H1 (cell line): ENCODE measurements around the gene PRPF40B. TPM values are rescaled to one million over a fixed set of nuclear protein-coding genes. Genes with fewer than 3 reads are reported as not detected.

Experiments used
- CTCF ChIA-PET: fragments of 300-600 bp; sonication (Branson Sonifier 250); formaldehyde crosslinking; loops from one replicate; lab custom pipeline; 2021; ENCODE audit not compliant: partially characterized antibody; lab: Charles Lee
- POLR2A ChIA-PET: fragments of 300-600 bp; sonication (Branson Sonifier 250); formaldehyde crosslinking; loops from one replicate; lab custom pipeline; 2021; ENCODE audit warnings: inconsistent platforms; ENCODE audit not compliant: partially characterized antibody; lab: Charles Lee
- DNase-seq, 2 experiments: peaks; one replicate each; pipeline versions ENCODE4 v3.0.0 to v3.0.0-alpha.2; 2010 to 2022; ENCODE audit warnings: low spot score in 2 of 2, low read depth in 1 of 2, mixed read lengths in 1 of 2
- FAIRE-seq: peaks from 2 replicates; lab custom pipeline; 2011; peaks lifted over from hg19 to GRCh38; lab: Jason Lieb, UNC
- H2AFZ ChIP-seq: 2 replicates; pipeline ENCODE4 v1.8.1; 2012; ENCODE audit warnings: low read length, inconsistent platforms
- H2AK5ac ChIP-seq: 2 replicates; pipeline ENCODE4 v1.6.1; 2013; ENCODE audit warnings: low read depth, low read length
- H2BK120ac ChIP-seq: replicated peaks from 2 replicates; pipeline ENCODE3; 2013; ENCODE audit warnings: low read depth, low read length, inconsistent platforms
- H2BK12ac ChIP-seq: 2 replicates; pipeline ENCODE4 v1.6.1; 2013; ENCODE audit warnings: low read depth, low read length
- H2BK15ac ChIP-seq: 2 replicates; pipeline ENCODE4 v1.6.1; 2013; ENCODE audit warnings: low read length
- H2BK20ac ChIP-seq: 2 replicates; pipeline ENCODE4 v1.6.1; 2013; ENCODE audit warnings: low read length
- H2BK5ac ChIP-seq: 2 replicates; pipeline ENCODE4 v1.6.1; 2013; ENCODE audit warnings: low read depth, low read length
- H3K14ac ChIP-seq: 2 replicates; pipeline ENCODE4 v1.6.1; 2013; ENCODE audit warnings: inconsistent platforms; ENCODE audit not compliant: insufficient read length
- H3K18ac ChIP-seq: 2 replicates; pipeline ENCODE4 v1.6.1; 2013; ENCODE audit warnings: low read length; ENCODE audit errors: extremely low read depth
- H3K23ac ChIP-seq: 2 replicates; pipeline ENCODE4 v1.6.1; 2013; ENCODE audit warnings: inconsistent platforms; ENCODE audit not compliant: insufficient read length
- H3K23me2 ChIP-seq: 2 replicates; pipeline ENCODE4 v1.6.1; 2013; ENCODE audit warnings: low read depth, low read length
- H3K27ac ChIP-seq: 2 replicates; pipeline ENCODE4 v1.6.1; 2011; ENCODE audit warnings: low read depth, low read length, inconsistent platforms
- H3K27me3 ChIP-seq, 4 experiments: replicated peaks in 1 of 4; 1 replicate in 1 of 4; 2 replicates in 3 of 4; pipeline versions ENCODE4 v1.6.1 to v1.8.1; 2011 to 2013; ENCODE audit warnings: low read length in 3 of 4, mild to moderate bottlenecking in 3 of 4, inconsistent platforms in 2 of 4, mixed read lengths in 2 of 4, moderate library complexity in 1 of 4; ENCODE audit not compliant: control insufficient read depth in 3 of 4, insufficient read depth in 3 of 4; ENCODE audit errors: extremely low read depth in 1 of 4
- H3K36me3 ChIP-seq, 4 experiments: 2 replicates each; pipeline versions ENCODE4 v1.6.1 to v1.8.1; 2011 to 2013; ENCODE audit warnings: mild to moderate bottlenecking in 4 of 4, low read length in 3 of 4, moderate library complexity in 2 of 4, control low read depth in 1 of 4, inconsistent platforms in 1 of 4; ENCODE audit not compliant: insufficient read depth in 4 of 4, control insufficient read depth in 2 of 4
- H3K4ac ChIP-seq: replicated peaks from 2 replicates; pipeline ENCODE3; 2013; ENCODE audit warnings: low read length, low read depth, mixed read lengths, inconsistent platforms; ENCODE audit not compliant: insufficient read length
- H3K4me1 ChIP-seq, 4 experiments: replicated peaks in 1 of 4; 1 replicate in 1 of 4; 2 replicates in 3 of 4; pipeline versions ENCODE4 v1.6.1 to v1.8.1; 2011 to 2013; ENCODE audit warnings: low read length in 3 of 4, inconsistent platforms in 2 of 4, mixed read lengths in 1 of 4; ENCODE audit not compliant: insufficient read depth in 4 of 4, control insufficient read depth in 3 of 4
- H3K4me2 ChIP-seq, 2 experiments: 2 replicates each; pipeline versions ENCODE4 v1.6.1 to v1.8.1; 2011 to 2013; ENCODE audit warnings: low read depth in 2 of 2, low read length in 2 of 2, control low read depth in 1 of 2, inconsistent platforms in 1 of 2, mild to moderate bottlenecking in 1 of 2; ENCODE audit not compliant: insufficient read depth in 1 of 2
- H3K4me3 ChIP-seq, 4 experiments: fragments of 200-600, 300-600 bp in 1 of 4; sonication (generic), shearing (Covaris generic), sonication (Bioruptor Twin) in 1 of 4; 2 replicates each; pipeline versions ENCODE4 v1.5.1 to v1.8.1; 2011 to 2016; ENCODE audit warnings: low read length in 4 of 4, low read depth in 3 of 4, control low read depth in 2 of 4, inconsistent platforms in 2 of 4, mild to moderate bottlenecking in 2 of 4, mixed read lengths in 1 of 4, moderate library complexity in 1 of 4; ENCODE audit not compliant: insufficient read depth in 2 of 4; ENCODE audit errors: extremely low read depth in 1 of 4
- H3K56ac ChIP-seq: replicated peaks from 2 replicates; pipeline ENCODE3; 2013; ENCODE audit warnings: low read depth, mild to moderate bottlenecking, mixed read lengths, low read length, inconsistent platforms; ENCODE audit not compliant: insufficient read length
- H3K79me1 ChIP-seq: 2 replicates; pipeline ENCODE4 v1.6.1; 2013; ENCODE audit warnings: low read depth, low read length, control low read depth
- H3K79me2 ChIP-seq, 2 experiments: 2 replicates each; pipeline versions ENCODE4 v1.6.1 to v1.8.1; 2012 to 2013; ENCODE audit warnings: low read length in 2 of 2, mild to moderate bottlenecking in 2 of 2, inconsistent platforms in 1 of 2; ENCODE audit not compliant: insufficient read depth in 2 of 2, control insufficient read depth in 1 of 2
- H3K9ac ChIP-seq, 4 experiments: replicated peaks in 1 of 4; 1 replicate in 1 of 4; 2 replicates in 3 of 4; pipeline versions ENCODE4 v1.6.1 to v1.8.1; 2011 to 2013; ENCODE audit warnings: low read depth in 3 of 4, low read length in 3 of 4, control low read depth in 2 of 4, mild to moderate bottlenecking in 2 of 4, moderate library complexity in 2 of 4, inconsistent platforms in 1 of 4; ENCODE audit errors: extremely low read depth in 1 of 4
- H3K9me3 ChIP-seq, 2 experiments: 2 replicates each; pipeline versions ENCODE4 v1.6.1 to v1.8.1; 2012 to 2013; ENCODE audit warnings: mild to moderate bottlenecking in 2 of 2, moderate library complexity in 2 of 2, control low read depth in 1 of 2, inconsistent platforms in 1 of 2, low read depth in 1 of 2, low read length in 1 of 2, mixed read lengths in 1 of 2; ENCODE audit not compliant: insufficient read depth in 2 of 2
- H4K20me1 ChIP-seq, 2 experiments: replicated peaks in 1 of 2; 2 replicates each; pipeline versions ENCODE3 to v1.8.1; 2011 to 2013; ENCODE audit warnings: inconsistent platforms in 2 of 2, low read length in 2 of 2, mild to moderate bottlenecking in 1 of 2; ENCODE audit not compliant: insufficient read depth in 2 of 2, control insufficient read depth in 1 of 2
- H4K5ac ChIP-seq: 2 replicates; pipeline ENCODE4 v1.6.1; 2013; ENCODE audit warnings: low read length, low read depth, mixed read lengths, inconsistent platforms; ENCODE audit not compliant: insufficient read length
- H4K8ac ChIP-seq: 2 replicates; pipeline ENCODE4 v1.8.0; 2013; ENCODE audit warnings: mild to moderate bottlenecking, moderate library complexity, low read length, inconsistent platforms; ENCODE audit not compliant: insufficient read depth; ENCODE audit errors: extremely low read depth
- H4K91ac ChIP-seq: replicated peaks from 2 replicates; pipeline ENCODE3; 2013; ENCODE audit warnings: low read length, mixed read lengths, inconsistent platforms; ENCODE audit not compliant: insufficient read length
- CTCF ChIP-seq, 3 experiments: IDR thresholded peaks; 1 replicate in 2 of 3; 2 replicates in 1 of 3; pipeline versions ENCODE4 v1.5.1 to v1.6.1; 2011; ENCODE audit warnings: low read length in 3 of 3, mild to moderate bottlenecking in 3 of 3, inconsistent platforms in 2 of 3, low read depth in 1 of 3, moderate library complexity in 1 of 3; ENCODE audit not compliant: insufficient read depth in 1 of 3; ENCODE audit errors: control extremely low read depth in 1 of 3
- RAD21 ChIP-seq, 2 experiments: IDR thresholded peaks in 1 of 2; conservative IDR thresholded peaks in 1 of 2; 2 replicates each; pipeline ENCODE4 v1.6.1; 2011; ENCODE audit warnings: low read depth in 2 of 2, low read length in 2 of 2, improper control_type of control experiment in 1 of 2, inconsistent platforms in 1 of 2, mild to moderate bottlenecking in 1 of 2, moderate library complexity in 1 of 2
- RBBP5 ChIP-seq: IDR thresholded peaks from 2 replicates; pipeline ENCODE4 v1.7.1; 2012; ENCODE audit warnings: low read depth, mild to moderate bottlenecking, inconsistent platforms, low read length, moderate library complexity, borderline replicate concordance
- WGBS, 2 experiments: shearing (Covaris generic) in 1 of 2; methylation state at CpG; one replicate each; pipeline versions ENCODE4 v1.1.6 to v1.1.7; 2013 to 2015; ENCODE audit warnings: low lambda C conversion rate in 2 of 2, mixed read lengths in 2 of 2, inconsistent platforms in 1 of 2, low coverage in 1 of 2, missing lambda C conversion rate in 1 of 2; ENCODE audit not compliant: insufficient replicate concordance in 2 of 2, insufficient coverage in 1 of 2, insufficient read length in 1 of 2; ENCODE audit errors: extremely low coverage in 1 of 2, missing lambda C conversion rate in 1 of 2; 5-methylcytosine and 5-hydroxymethylcytosine counted together
- polyA plus RNA-seq, 7 experiments: library from polyadenylated mRNA; depleted of rRNA in 3 of 7; stranded (reverse) in 5 of 7; unstranded in 2 of 7; fragments of >200 nt in 5 of 7; fragments of 200-250 nt in 2 of 7; gene quantifications; 1 replicate in 5 of 7; 2 replicates in 1 of 7; 4 replicates in 1 of 7; pipeline versions ENCODE4 v1.2.1 to v1.2.3, GENCODE V29; 2011 to 2013; ENCODE audit warnings: missing spikeins in 2 of 7, mixed read lengths in 2 of 7
- total RNA-seq: library from RNA; stranded (reverse); fragmentation: NEBNext Ultra II Directional; extraction: Animal tissue kit (Norgen Biotek cat#: 25700); gene quantifications from 2 replicates; pipeline ENCODE4 v1.2.1, GENCODE V29; 2021

PRPF40B gene
- total and polyA plus RNA-seq, 2 of the 8 experiments (the other 6 are each of a cell fraction or from before 2014, with no cell fraction given), result 14.4 to 24.4 TPM

DNA sequence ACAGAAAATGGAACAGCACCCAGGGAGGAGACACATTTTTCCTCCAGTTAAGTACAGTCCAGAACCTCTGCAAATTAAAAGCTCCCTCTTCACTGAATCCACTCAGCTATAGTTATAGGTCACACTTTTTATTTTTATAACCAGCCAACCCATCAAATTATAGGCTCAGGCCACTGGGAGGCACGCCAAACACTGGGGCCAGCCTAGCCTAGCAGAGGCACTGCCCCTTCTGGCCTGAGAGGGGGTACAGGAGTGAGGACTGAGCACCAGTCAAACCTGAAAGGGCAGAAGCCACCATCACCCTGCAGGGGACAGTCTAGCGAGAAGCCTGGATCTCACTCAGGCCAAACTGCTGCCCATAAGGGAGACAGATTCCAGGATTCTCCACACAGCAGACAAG lies 64.6 kb downstream of the PRPF40B start:
- Histone ChIP-seq H3K14ac (no peak overlapping the region), H2BK12ac (no peak overlapping the region), H4K8ac (no peak overlapping the region), H4K91ac (no peak overlapping the region)
- no peak for TF ChIP-seq RBBP5
- TF ChIP-seq RAD21 (IDR thresholded peaks at IDR 0.05 in 1 of 2, conservative IDR thresholded peaks at IDR 0.05 in 1 of 2; ENCODE audit: low read depth in 2 of 2, low read length in 2 of 2), result peak; percentile 32 to 52; a peak in 3 of 4 replicates
- TF ChIP-seq CTCF (IDR thresholded peaks at IDR 0.05; ENCODE audit: control extremely low read depth in 1 of 3, insufficient read depth in 1 of 3, low read depth in 1 of 3, low read length in 3 of 3), result peak; percentile 68 to 78 (median 70)
- TF ChIP-seq, all 59 proteins: peak for 2
- no peak overlapping the region for H2AFZ ChIP-seq
- H3K23ac ChIP-seq, result no peak overlapping the region
- H3K56ac ChIP-seq, result no peak overlapping the region
- H4K20me1 ChIP-seq, result peaks cover 0 to 3% of the 10 kb centered on the region in 2 experiments
- H3K4ac ChIP-seq, result no peak overlapping the region
- ChIA-PET CTCF (interaction anchor here (0.6 to 8.6 kb wide), 13 partner anchors 7 to 1693 kb away, joined by 3 to 71 read pairs (median 5); partner anchors contain the start of genes FMNL3 and TMBIM6), POLR2A (interaction anchor here (1.1 to 6.4 kb wide), 6 partner anchors 9 to 53 kb away, joined by 4 to 35 read pairs (median 6); partner anchors contain the start of gene TMBIM6)
- no peaks in the 10 kb centered on the region for H3K9me3 ChIP-seq
- H3K23me2 ChIP-seq, result no peaks in the 10 kb centered on the region; the same call in 1 of the 2 replicates
- no peak for FAIRE-seq
- no peak overlapping the region for H3K9ac ChIP-seq
- no peak overlapping the region for H2BK120ac ChIP-seq
- no peak overlapping the region for H4K5ac ChIP-seq
- no peak overlapping the region for H3K4me3 ChIP-seq
- no peak overlapping the region for H2BK15ac ChIP-seq
- no peaks in the 10 kb centered on the region for H3K27me3 ChIP-seq
- DNase-seq, result no peak
- H3K4me1 ChIP-seq, result peaks cover 0 to 7% (median 4%) of the 10 kb centered on the region in 4 experiments; a peak in 4 of 7 replicates
- peaks cover 0 to 65% of the 10 kb centered on the region in 2 experiments; a peak in 2 of 4 replicates for H3K79me2 ChIP-seq
- H3K27ac ChIP-seq, result no peak overlapping the region
- no peak overlapping the region for H2BK20ac ChIP-seq
- peaks cover 4% of the 10 kb centered on the region; the same call in 1 of the 2 replicates for H3K79me1 ChIP-seq
- H3K36me3 ChIP-seq, result no peaks in the 10 kb centered on the region
- 86% methylated on average over 2 of the region's 2 CpGs; no CpG with 5 or more reads in 1 of the 2 experiments for WGBS, 2 experiments
- H3K4me2 ChIP-seq, result no peak overlapping the region
- no peak overlapping the region for H2AK5ac ChIP-seq
- no peak overlapping the region for H3K18ac ChIP-seq
- no peak overlapping the region for H2BK5ac ChIP-seq
